ENCODE measurements around the gene SH3BGRL3. TPM values are rescaled to one million over a fixed set of nuclear protein-coding genes. Genes with fewer than 3 reads are reported as not detected.

SH3BGRL3 gene
- total RNA-seq, 4 donors from 2014 or later, result 31.6 to 60.2 (median 44.0) TPM

DNA sequence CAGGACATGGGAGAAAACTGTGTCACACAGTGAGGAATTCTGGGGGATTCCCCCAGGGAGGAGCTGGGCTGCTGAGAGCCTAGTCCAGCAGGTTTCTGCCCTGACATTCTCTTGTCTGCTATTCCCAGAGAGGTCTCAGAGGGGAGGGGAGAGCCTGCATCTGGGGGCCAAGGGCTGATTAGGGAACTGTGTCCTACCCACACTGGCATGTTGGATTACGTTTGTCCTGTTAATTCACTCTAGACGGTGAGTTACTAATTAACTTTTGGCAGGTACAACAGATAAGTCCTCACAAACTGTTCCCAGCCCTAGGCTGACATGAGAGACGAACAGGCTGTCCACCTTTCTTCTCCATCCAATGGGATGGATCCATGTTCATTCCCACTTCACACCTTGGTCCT lies 2.6 kb upstream of the SH3BGRL3 start:
- H3K27ac ChIP-seq, result peak overlapping the region in 3 of 4 donors; percentile 95 to 97 (median 95)
- H3K36me3 ChIP-seq, result peaks cover 0 to 6% of the 10 kb centered on the region in 2 donors
- no peaks in the 10 kb centered on the region for H3K27me3 ChIP-seq
- TF ChIP-seq POLR2AphosphoS5 (IDR thresholded peaks at IDR 0.05), result no peak
- TF ChIP-seq POLR2A (IDR thresholded peaks at IDR 0.05), result no peak
- TF ChIP-seq EP300 (IDR thresholded peaks at IDR 0.05), result no peak
- TF ChIP-seq, protein P1, sequence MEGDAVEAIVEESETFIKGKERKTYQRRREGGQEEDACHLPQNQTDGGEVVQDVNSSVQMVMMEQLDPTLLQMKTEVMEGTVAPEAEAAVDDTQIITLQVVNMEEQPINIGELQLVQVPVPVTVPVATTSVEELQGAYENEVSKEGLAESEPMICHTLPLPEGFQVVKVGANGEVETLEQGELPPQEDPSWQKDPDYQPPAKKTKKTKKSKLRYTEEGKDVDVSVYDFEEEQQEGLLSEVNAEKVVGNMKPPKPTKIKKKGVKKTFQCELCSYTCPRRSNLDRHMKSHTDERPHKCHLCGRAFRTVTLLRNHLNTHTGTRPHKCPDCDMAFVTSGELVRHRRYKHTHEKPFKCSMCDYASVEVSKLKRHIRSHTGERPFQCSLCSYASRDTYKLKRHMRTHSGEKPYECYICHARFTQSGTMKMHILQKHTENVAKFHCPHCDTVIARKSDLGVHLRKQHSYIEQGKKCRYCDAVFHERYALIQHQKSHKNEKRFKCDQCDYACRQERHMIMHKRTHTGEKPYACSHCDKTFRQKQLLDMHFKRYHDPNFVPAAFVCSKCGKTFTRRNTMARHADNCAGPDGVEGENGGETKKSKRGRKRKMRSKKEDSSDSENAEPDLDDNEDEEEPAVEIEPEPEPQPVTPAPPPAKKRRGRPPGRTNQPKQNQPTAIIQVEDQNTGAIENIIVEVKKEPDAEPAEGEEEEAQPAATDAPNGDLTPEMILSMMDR (IDR thresholded peaks at IDR 0.05), result no peak
- no peaks in the 10 kb centered on the region for H3K9me3 ChIP-seq
- WGBS, 2 donors (ENCODE audit: low coverage in 1 of 2), result 100% methylated on average over 1 of the region's 3 CpGs; no CpG with 5 or more reads in 1 of the 2 donors
- ATAC-seq, result no peak
- no peak overlapping the region for H3K4me3 ChIP-seq
- H3K4me1 ChIP-seq, result peaks cover 0 to 67% (median 49%) of the 10 kb centered on the region in 3 donors

DNA sequence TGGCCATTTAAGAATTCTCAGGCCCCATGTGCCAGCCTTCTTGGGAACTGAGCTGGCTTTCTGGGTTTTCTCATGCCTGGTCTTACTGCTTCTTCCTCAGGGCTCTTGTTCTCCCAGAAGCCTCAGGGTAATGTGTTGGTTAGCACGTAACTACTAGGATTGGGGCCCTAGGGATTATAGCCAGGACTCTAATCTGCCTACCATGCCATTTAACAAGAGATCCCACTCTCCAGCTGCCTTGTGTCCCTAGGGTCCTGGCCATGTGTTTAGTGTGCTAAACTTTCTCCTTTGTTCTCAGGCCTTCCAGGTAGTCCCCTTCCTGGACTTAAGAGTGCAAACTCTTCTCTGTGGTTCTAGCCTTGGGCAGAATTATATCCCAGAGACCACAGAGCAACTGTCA lies 2.2 kb upstream of the SH3BGRL3 start:
- TF ChIP-seq, protein P1 (IDR thresholded peaks at IDR 0.05), result no peak
- Histone ChIP-seq H3K9me3 (no peaks in the 10 kb centered on the region), H3K4me3 (no peak overlapping the region), H3K27me3 (no peaks in the 10 kb centered on the region), H3K27ac (peak overlapping the region in 3 of 4 donors; percentile 95 to 97 (median 95)), H3K36me3 (peaks cover 0 to 6% of the 10 kb centered on the region in 2 donors), H3K4me1 (peaks cover 0 to 72% (median 49%) of the 10 kb centered on the region in 3 donors)
- ATAC-seq, result no peak
- 75% methylated on average over 1 of the region's 1 CpG; no CpG with 5 or more reads in 1 of the 2 donors for WGBS, 2 donors (ENCODE audit: low coverage in 1 of 2)

DNA sequence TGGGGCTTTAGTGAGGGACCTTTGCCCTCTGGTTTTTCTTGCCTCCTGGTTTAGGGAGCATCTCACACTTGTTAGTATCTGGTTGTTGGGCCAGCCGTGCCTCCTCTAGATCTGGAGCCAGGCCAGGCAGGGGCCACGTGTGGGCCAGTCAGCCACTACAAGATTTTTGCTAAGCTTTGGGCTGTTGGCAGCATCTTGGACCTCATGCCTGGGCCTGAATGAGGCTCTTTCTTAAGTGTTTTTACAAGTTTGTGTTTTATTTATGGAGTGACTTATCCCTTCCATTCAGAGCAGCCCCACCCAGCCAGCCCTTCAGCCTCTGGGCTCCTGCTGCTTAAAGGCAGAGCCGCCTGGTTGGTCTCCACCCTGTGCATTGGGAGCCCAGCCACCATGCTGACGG lies 1.6 kb upstream of the SH3BGRL3 start:
- 33 to 49% methylated on average over 3 of the region's 4 CpGs for WGBS, 2 donors (ENCODE audit: low coverage in 1 of 2)
- H3K9me3 ChIP-seq, result no peaks in the 10 kb centered on the region
- H3K4me3 ChIP-seq, result no peak overlapping the region
- ATAC-seq, result no peak
- H3K36me3 ChIP-seq, result peaks cover 0 to 6% of the 10 kb centered on the region in 2 donors
- no peaks in the 10 kb centered on the region for H3K27me3 ChIP-seq
- H3K27ac ChIP-seq, result peak overlapping the region in 3 of 4 donors; percentile 95 to 97 (median 95)
- H3K4me1 ChIP-seq, result peaks cover 0 to 75% (median 49%) of the 10 kb centered on the region in 3 donors
- no peak for TF ChIP-seq POLR2A (IDR thresholded peaks at IDR 0.05)
- no peak for TF ChIP-seq POLR2AphosphoS5 (IDR thresholded peaks at IDR 0.05)
- TF ChIP-seq, protein P1 (IDR thresholded peaks at IDR 0.05), result no peak

DNA sequence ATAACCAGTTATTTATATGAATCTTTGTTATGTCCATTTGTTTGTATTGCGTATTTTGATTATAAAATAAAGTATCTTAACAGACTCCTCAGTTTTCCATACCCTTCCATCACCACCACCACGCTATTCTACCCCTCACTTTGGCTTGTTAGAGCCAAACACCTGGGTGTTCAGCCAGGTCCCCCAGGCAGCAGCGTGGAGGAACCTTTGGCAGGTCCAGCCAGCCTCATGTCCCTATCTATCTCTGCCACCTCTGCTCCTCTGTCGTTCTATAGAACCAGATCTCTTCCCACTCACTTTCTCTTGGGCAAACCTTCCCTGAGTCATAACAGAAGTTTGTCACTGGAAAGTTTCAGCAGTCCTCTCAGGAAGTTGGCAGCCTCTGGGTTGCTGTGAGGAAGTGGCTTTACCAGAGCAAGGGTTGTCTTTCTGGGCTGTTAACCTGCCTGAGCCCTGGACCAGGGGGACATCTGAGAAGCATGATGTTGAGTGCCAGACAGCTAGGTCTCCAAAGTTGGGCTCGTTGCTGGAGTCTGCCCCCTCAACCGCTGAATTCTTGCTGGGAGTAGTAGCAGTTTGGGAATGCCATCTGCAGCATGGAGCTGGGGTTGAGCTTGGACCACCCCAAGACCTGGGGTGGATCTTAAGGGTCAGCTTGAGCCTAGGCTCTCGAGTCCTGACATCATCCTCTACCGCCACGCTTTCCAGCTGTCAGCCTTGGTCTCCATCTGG lies 996 bp upstream of the SH3BGRL3 start:
- no peak for ATAC-seq
- Histone ChIP-seq H3K9me3 (no peaks in the 10 kb centered on the region), H3K36me3 (peaks cover 0 to 6% of the 10 kb centered on the region in 2 donors), H3K27me3 (no peaks in the 10 kb centered on the region), H3K4me3 (peak overlapping the region; percentile 70 to 93), H3K4me1 (peaks cover 0 to 80% (median 49%) of the 10 kb centered on the region in 3 donors), H3K27ac (peak overlapping the region; percentile 87 to 97 (median 95))
- TF ChIP-seq POLR2AphosphoS5 (IDR thresholded peaks at IDR 0.05), result peak; percentile 18
- no peak for TF ChIP-seq POLR2A (IDR thresholded peaks at IDR 0.05)
- WGBS, 2 donors (ENCODE audit: low coverage in 1 of 2), result 43 to 80% methylated on average over 3 to 6 of the region's 9 CpGs

DNA sequence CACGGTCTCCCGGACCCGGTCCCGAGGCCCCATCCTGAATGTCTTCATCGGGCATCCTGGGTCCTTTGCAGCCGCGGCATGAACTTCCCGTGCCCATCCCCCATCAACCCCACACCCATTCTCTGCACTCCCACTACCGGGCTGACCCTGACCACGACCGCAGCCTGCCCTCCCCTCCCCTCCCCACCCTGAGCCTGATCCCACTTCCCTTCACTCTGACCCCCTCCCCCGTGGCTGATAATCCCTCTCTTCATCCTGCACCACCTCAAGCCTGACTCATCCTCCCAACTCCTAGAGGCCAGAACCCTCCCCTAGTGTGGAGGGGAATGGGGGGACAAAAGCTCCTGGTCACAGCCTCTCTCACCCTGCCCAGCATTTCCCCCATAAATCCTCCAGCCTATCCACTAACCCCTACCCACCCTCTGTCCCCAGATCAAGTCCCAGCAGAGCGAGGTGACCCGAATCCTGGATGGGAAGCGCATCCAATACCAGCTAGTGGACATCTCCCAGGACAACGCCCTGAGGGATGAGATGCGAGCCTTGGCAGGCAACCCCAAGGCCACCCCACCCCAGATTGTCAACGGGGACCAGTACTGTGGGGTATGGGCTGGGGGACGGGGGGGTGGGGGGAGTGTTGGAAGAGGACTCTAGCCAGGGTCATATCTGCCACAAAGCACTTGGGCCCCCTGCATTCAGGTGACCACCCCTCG lies 602 bp downstream of the SH3BGRL3 start:
- Histone ChIP-seq H3K36me3 (peaks cover 0 to 6% of the 10 kb centered on the region in 2 donors), H3K27ac (peak overlapping the region; percentile 87 to 97 (median 95)), H3K4me1 (peaks cover 0 to 91% (median 60%) of the 10 kb centered on the region in 3 donors), H3K4me3 (peak overlapping the region; percentile 70 to 93), H3K9me3 (no peaks in the 10 kb centered on the region), H3K27me3 (no peaks in the 10 kb centered on the region)
- TF ChIP-seq EP300 (IDR thresholded peaks at IDR 0.05), result no peak
- TF ChIP-seq, protein P1 (IDR thresholded peaks at IDR 0.05), result no peak
- no peak for TF ChIP-seq POLR2AphosphoS5 (IDR thresholded peaks at IDR 0.05)
- no peak for TF ChIP-seq POLR2A (IDR thresholded peaks at IDR 0.05)
- ATAC-seq, result no peak
- WGBS, 2 donors (ENCODE audit: low coverage in 1 of 2), result 0 to 25% methylated on average over 1 to 4 of the region's 20 CpGs
